GM19351 (cell line): Measurements from ENCODE around the gene BRCA1.
A peak's percentile ranks its signal among the peaks of the same experiment; 100 is the strongest.
"Not testable (repeated sequence)": the region's sequence is repeated elsewhere in the genome, so short reads cannot be mapped to it uniquely, and the experiment has no call there.

Experiments used
- ATAC-seq: cut with Tn5 transposase; IDR thresholded peaks from one replicate; pipeline ENCODE4 v1.9.1; 2021; ENCODE audit warnings: mild to moderate bottlenecking, moderate library complexity; ENCODE audit not compliant: unreplicated experiment

BRCA1 gene

DNA sequence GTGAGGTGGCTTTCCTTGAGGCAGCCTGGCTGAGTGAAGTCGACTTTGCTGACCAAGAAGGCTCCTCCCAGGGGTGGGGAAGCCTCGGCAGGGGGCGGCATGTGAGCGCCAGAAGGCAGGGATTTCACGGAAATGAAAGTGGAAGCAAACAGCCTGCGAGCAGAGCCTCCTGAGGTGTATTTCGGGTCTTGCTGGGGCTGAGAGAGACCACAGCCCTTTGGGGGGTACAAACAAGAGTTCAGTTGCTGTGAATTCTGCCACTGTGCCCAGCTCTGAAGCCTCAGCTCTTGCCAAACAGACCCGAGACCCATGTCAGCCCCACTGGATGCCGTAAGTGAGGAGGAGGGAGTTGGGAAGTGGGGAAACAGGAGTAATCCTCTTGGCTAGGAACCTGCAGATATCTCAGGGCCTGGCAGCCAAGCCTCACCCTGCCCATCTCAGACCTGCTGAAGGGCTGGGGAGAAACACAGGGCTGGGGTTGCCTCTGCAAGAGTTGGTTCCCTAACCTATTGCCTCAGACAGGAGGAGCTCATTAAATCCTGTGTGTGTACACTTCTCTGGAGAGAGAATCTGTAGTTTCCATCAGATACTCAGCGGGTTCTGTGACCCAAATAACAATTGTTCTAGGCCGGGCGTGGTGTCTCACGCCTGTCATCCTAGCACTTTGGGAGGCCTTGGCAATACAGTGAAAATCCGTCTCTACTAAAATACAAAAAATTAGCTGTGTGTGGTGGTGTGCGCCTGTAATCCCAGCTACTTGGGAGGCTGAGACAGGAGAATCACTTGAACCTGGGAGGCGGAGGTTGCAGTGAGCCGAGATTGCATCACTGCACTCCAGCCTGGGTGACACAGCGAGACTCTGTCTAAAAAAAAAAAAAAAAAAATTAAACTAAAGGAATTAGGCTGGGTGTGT is 118.3 kb downstream of the BRCA1 start, which contains the start of gene IFI35:
Gene IFI35 (plus strand): TSS at position 146 of the 913 bp plus-strand sequence. CDS start 164 bp downstream, at position 310.
- peak; percentile 86 for ATAC-seq

DNA sequence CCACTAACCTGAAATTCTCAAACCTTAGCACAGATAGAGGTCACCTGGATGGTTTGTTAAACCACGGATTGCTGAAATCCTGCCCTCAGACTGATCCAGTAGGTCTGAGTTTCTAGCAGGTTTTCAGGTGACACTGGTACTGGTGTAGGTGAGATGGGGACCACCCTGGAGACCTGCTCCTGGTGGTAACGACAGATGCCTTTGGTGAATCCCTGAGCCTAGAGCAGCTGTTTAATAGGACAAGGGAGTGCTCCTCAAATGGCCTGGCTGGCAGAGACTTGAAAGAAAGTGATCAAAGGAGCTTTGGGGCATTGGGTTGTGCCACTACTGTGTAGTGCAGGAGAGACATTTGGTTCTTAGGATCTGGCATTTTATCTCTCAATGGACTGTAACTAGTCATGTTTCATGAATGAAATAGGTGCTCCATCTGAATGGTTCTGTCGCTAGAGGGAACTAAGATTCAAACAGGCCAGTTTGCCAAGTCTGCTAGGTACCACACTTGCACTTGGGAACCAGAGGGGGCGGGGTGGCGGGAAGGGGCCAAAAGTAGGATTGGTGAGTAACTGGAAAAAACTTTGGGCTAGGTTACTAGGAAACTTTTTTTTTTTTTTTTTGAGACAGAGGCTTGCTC is 121.5 kb downstream of the BRCA1 start:
- no peak for ATAC-seq

DNA sequence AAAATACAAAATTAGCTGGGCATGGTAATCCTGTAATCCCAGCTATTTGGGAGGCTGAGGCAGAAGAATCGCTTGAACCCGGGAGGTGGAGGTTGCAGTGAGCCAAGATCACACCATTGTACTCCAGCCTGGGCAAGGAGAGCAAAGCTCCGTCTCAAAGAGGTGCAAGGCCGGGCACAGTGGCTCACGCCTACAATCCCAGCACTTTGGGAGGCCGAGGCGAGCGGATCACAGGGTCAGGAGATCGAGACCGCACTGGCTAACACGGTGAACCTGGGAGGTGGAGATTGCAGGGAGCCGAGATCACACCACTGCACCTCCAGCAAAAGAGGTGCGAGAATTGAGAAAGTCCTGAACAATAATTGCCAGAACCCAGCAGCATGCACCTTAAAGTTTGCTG is 124.3 kb downstream of the BRCA1 start:
- not testable (repeated sequence) for ATAC-seq

DNA sequence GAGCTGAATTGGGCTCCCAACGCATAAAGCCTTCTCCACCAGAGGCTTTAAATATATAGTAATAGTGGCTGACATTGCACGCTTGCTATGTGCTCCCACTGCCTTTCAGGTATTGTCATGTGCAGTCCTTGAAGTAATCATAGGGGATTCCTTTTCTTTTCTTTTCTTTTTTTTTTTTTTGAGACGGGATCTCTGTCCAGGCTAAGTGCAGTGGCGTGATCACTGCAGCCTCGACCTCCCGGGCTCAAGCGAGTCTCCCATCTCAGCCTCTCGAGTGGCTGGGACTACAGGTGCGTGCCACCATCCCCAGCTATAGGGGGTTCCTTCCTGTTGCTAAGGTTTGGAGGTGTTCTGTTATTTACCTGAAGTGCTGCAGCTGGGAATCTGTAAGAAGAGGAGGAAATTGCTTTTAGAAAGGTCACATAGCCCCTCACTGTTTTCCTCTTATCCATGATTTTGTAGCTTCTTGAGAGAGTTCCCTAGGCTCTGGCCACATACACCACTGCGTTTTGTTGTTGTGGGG is 126.1 kb downstream of the BRCA1 start:
- ATAC-seq, result no peak

DNA sequence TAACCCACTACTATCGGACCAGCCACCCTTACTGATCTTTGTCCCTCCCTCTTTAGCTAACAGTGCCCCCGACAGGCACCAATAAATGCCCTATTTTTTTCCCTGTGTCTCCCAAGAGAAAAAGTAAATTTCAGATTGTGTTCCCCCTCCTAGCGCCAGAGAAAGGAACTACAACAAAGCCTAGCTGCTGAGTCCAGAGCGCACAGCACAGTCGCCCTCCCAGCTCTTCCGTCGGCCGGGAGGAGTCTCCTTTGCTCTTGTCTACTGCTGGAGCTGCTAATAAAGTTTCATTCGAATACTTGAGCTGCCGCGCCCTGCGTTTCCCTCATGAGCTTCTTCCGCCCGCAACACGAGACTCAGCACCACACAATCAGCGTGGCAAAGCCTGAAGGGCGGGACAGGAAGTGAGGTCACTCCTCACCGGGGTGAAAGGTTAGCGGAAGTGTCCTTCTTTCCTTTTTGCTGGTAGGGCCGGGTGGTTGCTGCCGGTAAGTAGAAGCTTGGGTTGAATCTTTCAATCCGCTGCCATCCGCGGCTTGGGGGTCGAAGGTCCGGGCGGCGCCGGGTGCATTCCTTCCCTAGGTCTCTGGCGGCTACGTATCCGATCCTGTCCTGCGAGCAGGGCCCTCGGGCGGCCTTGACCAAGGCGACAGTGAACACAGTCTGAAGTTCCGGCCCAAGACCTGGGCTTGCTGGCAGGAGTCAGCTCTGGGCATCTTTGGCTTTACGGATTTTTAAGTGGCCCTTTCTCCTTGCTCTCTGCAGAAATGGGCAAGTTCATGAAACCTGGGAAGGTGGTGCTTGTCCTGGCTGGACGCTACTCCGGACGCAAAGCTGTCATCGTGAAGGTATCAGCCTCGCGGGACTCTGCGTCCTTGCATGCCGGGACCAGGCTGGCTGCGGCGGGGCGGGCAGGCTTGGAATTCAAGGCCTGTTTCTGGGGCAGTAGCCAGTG is 126.9 kb downstream of the BRCA1 start, which contains the start of gene RPL27:
Gene RPL27 (plus strand): TSS at position 436 of the 955 bp plus-strand sequence. CDS start 332 bp downstream, at position 768.
- peak; percentile 94 for ATAC-seq

DNA sequence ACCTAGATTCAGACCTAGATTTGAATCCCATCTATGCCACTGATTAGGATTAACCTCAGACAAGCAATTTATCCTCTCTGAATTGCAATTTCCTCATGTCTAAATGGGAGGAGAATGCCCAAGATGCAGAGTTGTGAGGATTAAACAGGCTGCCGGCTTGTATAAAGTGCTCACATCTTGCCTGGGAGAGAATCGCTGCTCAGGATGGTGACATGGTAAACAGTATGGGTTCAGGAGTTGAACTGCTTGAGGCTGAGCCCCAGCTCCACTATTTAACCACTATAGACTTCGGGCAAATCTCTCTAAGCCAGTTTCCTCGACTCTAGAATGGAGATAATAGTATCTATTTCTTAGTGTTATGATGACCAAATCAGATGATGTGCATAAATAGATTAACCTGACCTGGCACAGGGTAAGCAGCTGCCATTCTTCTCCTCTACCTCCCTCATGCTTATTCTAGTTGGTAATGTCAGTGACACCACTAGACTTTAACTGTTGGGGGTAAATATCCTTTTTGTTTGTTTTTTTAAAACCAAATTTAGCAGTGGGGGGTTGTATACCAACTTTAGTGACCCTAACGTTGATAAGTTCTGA is 127.7 kb downstream of the BRCA1 start:
- ATAC-seq, result no peak
